Gastroesophageal sphincter (tissue), 4 donors: ENCODE results near the gene CDH13. TPM values are rescaled to one million over a fixed set of nuclear protein-coding genes. Genes with fewer than 3 reads are reported as not detected.

Experiments
- ATAC-seq: fragments of 150-250 bp; one replicate; pipeline ENCODE4 v1.9.1; 2016; ENCODE audit warnings: mild to moderate bottlenecking, moderate library complexity
- H3K27ac ChIP-seq, 4 donors: fragments of 200-600 bp; sonication (generic) in 3 of 4; 1 replicate in 3 of 4; 2 replicates in 1 of 4; pipeline ENCODE4 v1.5.1; 2016 to 2019
- H3K27me3 ChIP-seq: fragments of 200-600 bp; sonication (generic); one replicate; pipeline ENCODE4 v1.5.1; 2019
- H3K36me3 ChIP-seq, 2 donors: fragments of 200-600 bp; sonication (generic); one replicate each; pipeline ENCODE4 v1.5.1; 2019; ENCODE audit warnings: control low read depth in 1 of 2
- H3K4me1 ChIP-seq, 3 donors: fragments of 200-600 bp; sonication (generic); 1 replicate in 2 of 3; 2 replicates in 1 of 3; pipeline ENCODE4 v1.5.1; 2016 to 2019; ENCODE audit warnings: control low read depth in 2 of 3
- H3K4me3 ChIP-seq, 2 donors: fragments of 200-600 bp; sonication (generic); one replicate each; pipeline ENCODE4 v1.5.1; 2019; ENCODE audit warnings: mild to moderate bottlenecking in 1 of 2, moderate library complexity in 1 of 2
- H3K9me3 ChIP-seq, 3 donors: fragments of 200-600 bp; sonication (generic); one replicate each; pipeline ENCODE4 v1.5.1; 2017 to 2019; ENCODE audit warnings: control low read depth in 2 of 3
- CTCF ChIP-seq, 4 experiments: fragments of 200-600 bp in 2 of 4; fragments of 450-650 bp in 2 of 4; sonication (generic) in 1 of 4; IDR thresholded peaks; one replicate each; pipeline ENCODE4 v1.5.1; 2017 to 2019; ENCODE audit warnings: antibody characterized with exemption in 4 of 4, mild to moderate bottlenecking in 2 of 4, moderate library complexity in 2 of 4
- EP300 ChIP-seq: sonication (generic); formaldehyde crosslinking; IDR thresholded peaks from one replicate; pipeline ENCODE4 v1.6.1; 2017; ENCODE audit warnings: antibody characterized with exemption, mild to moderate bottlenecking
- POLR2A ChIP-seq, 2 donors: fragments of 450-650 bp; IDR thresholded peaks; one replicate each; pipeline ENCODE4 v1.6.1; 2017; ENCODE audit warnings: antibody characterized with exemption in 2 of 2, mild to moderate bottlenecking in 2 of 2, moderate library complexity in 1 of 2
- POLR2AphosphoS5 ChIP-seq: sonication (generic); formaldehyde crosslinking; IDR thresholded peaks from one replicate; pipeline ENCODE4 v1.6.1; 2017; ENCODE audit warnings: antibody characterized with exemption
- WGBS, 2 donors: methylation state at CpG; one replicate each; pipeline ENCODE4 v1.1.5; 2018; ENCODE audit warnings: low coverage in 1 of 2; 5-methylcytosine and 5-hydroxymethylcytosine counted together
- total RNA-seq, 4 donors: library from RNA; depleted of rRNA; stranded (reverse); fragments of >200 nt; gene quantifications; one replicate each; pipeline ENCODE4 v1.1.0, GENCODE V29; 2016

The CDH13 gene
- total RNA-seq, 4 donors from 2014 or later: 4.2 to 22.3 (median 11.4) TPM

- ATAC-seq: no peak
- H3K4me1 ChIP-seq: peaks cover 0 to 22% (median 0%) of the 10 kb centered on the region in 3 donors
- H3K9me3 ChIP-seq: no peaks in the 10 kb centered on the region
- 56 to 59% methylated on average over 7 of the region's 7 CpGs for WGBS, 2 donors
- no peak overlapping the region for H3K4me3 ChIP-seq
- TF ChIP-seq CTCF (IDR thresholded peaks at IDR 0.05): no peak
- no peak for TF ChIP-seq POLR2AphosphoS5
- TF ChIP-seq EP300: no peak
- TF ChIP-seq POLR2A (IDR thresholded peaks at IDR 0.05): no peak
- no peaks in the 10 kb centered on the region for H3K27me3 ChIP-seq
- no peaks in the 10 kb centered on the region for H3K36me3 ChIP-seq
- no peak overlapping the region for H3K27ac ChIP-seq
Observed at GRCh38 chr16:82703871-82704768, 77.4 kb downstream of the CDH13 start.

- ATAC-seq: no peak
- 91 to 96% methylated on average over 3 of the region's 3 CpGs for whole genome bisulfite sequencing, 2 donors
- Histone ChIP-seq H3K27ac (no peak overlapping the region), H3K27me3 (no peaks in the 10 kb centered on the region), H3K36me3 (no peaks in the 10 kb centered on the region), H3K4me3 (no peak overlapping the region), H3K9me3 (no peaks in the 10 kb centered on the region), H3K4me1 (no peaks in the 10 kb centered on the region)
- TF ChIP-seq EP300: no peak
- TF ChIP-seq POLR2A (IDR thresholded peaks at IDR 0.05): no peak
- no peak for TF ChIP-seq POLR2AphosphoS5
- no peak for TF ChIP-seq CTCF (IDR thresholded peaks at IDR 0.05)
Observed at GRCh38 chr16:82709987-82710386, 83.2 kb downstream of the CDH13 start.

- no peak for ATAC-seq
- H3K27me3 ChIP-seq: no peaks in the 10 kb centered on the region
- TF ChIP-seq EP300: no peak
- H3K9me3 ChIP-seq: no peaks in the 10 kb centered on the region
- no peaks in the 10 kb centered on the region for H3K36me3 ChIP-seq
- WGBS, 2 donors: 82% methylated on average over 1 to 4 of the region's 4 CpGs
- H3K4me3 ChIP-seq: no peak overlapping the region
- no peak overlapping the region for H3K27ac ChIP-seq
- H3K4me1 ChIP-seq: peaks cover 0 to 12% (median 0%) of the 10 kb centered on the region in 3 donors
Observed at GRCh38 chr16:82713778-82714177, 87.0 kb downstream of the CDH13 start.

GRCh38 chr16:82715160-82715559, 88.4 kb downstream of the CDH13 start:
- Histone ChIP-seq H3K27me3 (no peaks in the 10 kb centered on the region), H3K36me3 (no peaks in the 10 kb centered on the region), H3K27ac (no peak overlapping the region), H3K9me3 (no peaks in the 10 kb centered on the region), H3K4me3 (no peak overlapping the region), H3K4me1 (peaks cover 0 to 12% (median 0%) of the 10 kb centered on the region in 3 donors)
- TF ChIP-seq POLR2A (IDR thresholded peaks at IDR 0.05) (no peak), CTCF (IDR thresholded peaks at IDR 0.05) (no peak), EP300 (no peak), POLR2AphosphoS5 (no peak)
- no peak for ATAC-seq
- 90 to 95% methylated on average over 5 to 8 of the region's 8 CpGs for WGBS, 2 donors

GRCh38 chr16:82715833-82716232, 89.1 kb downstream of the CDH13 start:
- no peaks in the 10 kb centered on the region for H3K9me3 ChIP-seq
- H3K4me3 ChIP-seq: no peak overlapping the region
- H3K27me3 ChIP-seq: no peaks in the 10 kb centered on the region
- TF ChIP-seq POLR2A (IDR thresholded peaks at IDR 0.05) (no peak), POLR2AphosphoS5 (no peak), EP300 (no peak), CTCF (IDR thresholded peaks at IDR 0.05) (no peak)
- no peaks in the 10 kb centered on the region for H3K36me3 ChIP-seq
- H3K27ac ChIP-seq: no peak overlapping the region
- no peak for ATAC-seq
- peaks cover 0 to 12% (median 0%) of the 10 kb centered on the region in 3 donors for H3K4me1 ChIP-seq
- 52% methylated on average over 3 of the region's 3 CpGs; no CpG with 5 or more reads in 1 of the 2 donors for WGBS, 2 donors
